ENCODE results near the gene LRFN3.

DNA sequence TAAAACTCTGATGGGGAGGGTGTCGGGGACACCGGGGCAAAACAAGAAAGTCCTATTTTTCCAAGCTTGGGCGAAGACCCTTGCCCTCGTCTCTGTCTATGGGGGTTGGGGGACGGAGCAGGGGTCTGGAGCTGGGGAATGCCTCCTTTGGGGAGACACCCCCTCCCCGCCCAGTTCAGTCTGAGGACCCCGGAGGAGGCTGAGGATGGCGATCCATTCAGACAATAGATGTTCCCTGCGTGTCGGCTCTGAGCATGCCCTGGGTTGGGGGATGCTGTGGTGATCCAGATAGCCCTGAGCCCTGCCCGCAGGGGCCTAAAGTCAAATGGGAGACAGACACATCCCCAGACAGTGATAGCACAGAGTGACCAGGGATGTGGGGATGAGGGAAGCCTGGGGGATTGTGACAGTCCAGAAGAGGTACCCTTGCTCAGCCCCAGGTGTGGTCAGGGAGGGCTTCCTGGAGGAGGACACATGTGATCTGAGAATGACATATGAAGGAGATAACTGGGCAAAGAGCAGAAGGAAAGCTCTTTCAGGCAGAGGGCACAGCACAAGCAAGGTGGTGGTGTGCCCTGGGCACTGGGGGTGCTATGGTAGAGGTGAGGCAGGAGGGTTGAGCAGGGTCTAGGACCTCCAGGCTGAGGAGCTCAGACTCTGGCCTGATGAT, 9.1 kb downstream of the LRFN3 start:
- TF ChIP-seq, protein P1, sequence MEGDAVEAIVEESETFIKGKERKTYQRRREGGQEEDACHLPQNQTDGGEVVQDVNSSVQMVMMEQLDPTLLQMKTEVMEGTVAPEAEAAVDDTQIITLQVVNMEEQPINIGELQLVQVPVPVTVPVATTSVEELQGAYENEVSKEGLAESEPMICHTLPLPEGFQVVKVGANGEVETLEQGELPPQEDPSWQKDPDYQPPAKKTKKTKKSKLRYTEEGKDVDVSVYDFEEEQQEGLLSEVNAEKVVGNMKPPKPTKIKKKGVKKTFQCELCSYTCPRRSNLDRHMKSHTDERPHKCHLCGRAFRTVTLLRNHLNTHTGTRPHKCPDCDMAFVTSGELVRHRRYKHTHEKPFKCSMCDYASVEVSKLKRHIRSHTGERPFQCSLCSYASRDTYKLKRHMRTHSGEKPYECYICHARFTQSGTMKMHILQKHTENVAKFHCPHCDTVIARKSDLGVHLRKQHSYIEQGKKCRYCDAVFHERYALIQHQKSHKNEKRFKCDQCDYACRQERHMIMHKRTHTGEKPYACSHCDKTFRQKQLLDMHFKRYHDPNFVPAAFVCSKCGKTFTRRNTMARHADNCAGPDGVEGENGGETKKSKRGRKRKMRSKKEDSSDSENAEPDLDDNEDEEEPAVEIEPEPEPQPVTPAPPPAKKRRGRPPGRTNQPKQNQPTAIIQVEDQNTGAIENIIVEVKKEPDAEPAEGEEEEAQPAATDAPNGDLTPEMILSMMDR (IDR thresholded peaks at IDR 0.05): no peak
- no peak for TF ChIP-seq EZH2 (IDR thresholded peaks at IDR 0.05; ENCODE audit: borderline replicate concordance, insufficient read depth, low read depth, low read length, poor library complexity, severe bottlenecking)
